Ectodermal cell (in vitro differentiated cells): ENCODE results near the gene COX5B. TPM values are rescaled to one million over a fixed set of nuclear protein-coding genes. Genes with fewer than 3 reads are reported as not detected.
"Not testable (repeated sequence)": the region's sequence is repeated elsewhere in the genome, so short reads cannot be mapped to it uniquely, and the experiment has no call there.

Experiments used
- H3K27ac ChIP-seq: 2 replicates; pipeline ENCODE4 v1.7.0; 2013; ENCODE audit warnings: mild to moderate bottlenecking, low read depth, low read length; ENCODE audit not compliant: insufficient read depth, poor library complexity, severe bottlenecking
- H3K27me3 ChIP-seq: 2 replicates; pipeline ENCODE4 v1.7.0; 2013; ENCODE audit warnings: mild to moderate bottlenecking, low read length; ENCODE audit not compliant: insufficient read depth, control insufficient read depth, poor library complexity, severe bottlenecking
- H3K36me3 ChIP-seq: one replicate; pipeline ENCODE4 v1.7.0; 2013; ENCODE audit warnings: low read length; ENCODE audit not compliant: control insufficient read depth, insufficient read depth
- H3K4me1 ChIP-seq: one replicate; pipeline ENCODE4 v1.7.0; 2013; ENCODE audit warnings: low read length; ENCODE audit not compliant: control insufficient read depth, insufficient read depth
- H3K4me3 ChIP-seq: 2 replicates; pipeline ENCODE4 v1.7.0; 2013; ENCODE audit warnings: low read depth, low read length, control low read depth; ENCODE audit not compliant: insufficient read depth
- H3K9me3 ChIP-seq: 2 replicates; pipeline ENCODE4 v1.7.0; 2013; ENCODE audit warnings: mild to moderate bottlenecking, low read length, moderate library complexity; ENCODE audit not compliant: control insufficient read depth
- WGBS, 2 experiments: methylation state at CpG; one replicate each; pipeline ENCODE4 v1.1.7; 2013; ENCODE audit warnings: missing lambda C conversion rate in 2 of 2; 5-methylcytosine and 5-hydroxymethylcytosine counted together
- polyA plus RNA-seq, 4 experiments: library from polyadenylated mRNA; stranded (reverse); fragments of 50-300 nt; gene quantifications; one replicate each; pipeline ENCODE4 v1.2.3, GENCODE V29; 2013

The COX5B gene, protein sequence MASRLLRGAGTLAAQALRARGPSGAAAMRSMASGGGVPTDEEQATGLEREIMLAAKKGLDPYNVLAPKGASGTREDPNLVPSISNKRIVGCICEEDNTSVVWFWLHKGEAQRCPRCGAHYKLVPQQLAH
- 211 TPM for polyA plus RNA-seq (2013, experiment 1 of 4)
- polyA plus RNA-seq (2013, experiment 2 of 4) = 185 TPM
- polyA plus RNA-seq (2013, experiment 3 of 4) = 240 TPM
- 262 TPM for polyA plus RNA-seq (2013, experiment 4 of 4)

DNA sequence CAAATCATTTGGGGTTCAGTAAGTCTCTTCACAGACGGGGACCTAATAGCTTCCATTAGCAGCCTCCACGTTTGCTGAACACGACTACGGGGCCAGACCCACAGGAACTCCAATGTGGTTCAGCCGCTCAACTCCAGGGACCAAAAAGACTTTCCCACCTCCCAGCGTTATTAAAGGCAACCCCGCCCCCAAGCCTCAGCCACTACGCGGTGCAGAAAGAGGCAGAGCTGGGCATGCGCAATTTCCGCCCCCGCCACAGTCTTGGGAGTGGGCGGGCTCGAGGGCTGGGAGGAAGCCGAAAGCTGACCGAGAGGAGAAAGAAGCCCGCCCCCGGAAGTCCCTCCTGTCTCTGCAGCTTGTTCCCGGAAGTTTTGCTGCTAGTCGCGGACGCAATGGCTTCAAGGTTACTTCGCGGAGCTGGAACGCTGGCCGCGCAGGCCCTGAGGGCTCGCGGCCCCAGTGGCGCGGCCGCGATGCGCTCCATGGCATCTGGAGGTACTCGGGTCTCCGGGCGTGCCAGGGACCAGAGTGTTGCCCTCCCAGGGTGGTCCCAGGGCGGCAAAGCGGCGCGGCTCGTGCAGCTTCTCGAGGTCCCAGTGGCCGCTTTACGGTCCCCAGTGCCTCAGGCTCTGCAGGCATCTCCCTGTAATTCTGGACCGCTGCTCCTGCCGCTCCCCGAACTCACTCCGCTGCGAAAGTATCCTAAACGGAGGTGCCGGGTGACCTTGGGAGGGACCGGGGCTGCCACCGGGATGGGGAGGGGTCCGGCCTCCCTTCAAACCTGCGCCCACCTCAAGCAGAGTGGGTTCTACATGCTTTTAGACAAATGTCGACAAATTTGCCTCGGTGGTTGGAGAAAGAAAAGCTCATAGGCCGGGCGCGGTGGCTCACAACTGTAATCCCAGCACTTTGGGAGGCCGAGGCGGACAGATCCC lies at the start of gene COX5B:
Gene COX5B, plus strand, starts transcription at position 368 of the 935 bp plus-strand sequence. Its CDS starts 25 bp downstream, at position 393.
- peak within 1 kb of the TSS; percentile 77 for H3K4me3 ChIP-seq
- WGBS, 2 experiments = 1 to 2% methylated on average over 63 of the region's 63 CpGs
- no peaks in the 10 kb centered on the region for H3K9me3 ChIP-seq
- no peaks in the 10 kb centered on the region for H3K27me3 ChIP-seq
- H3K4me1 ChIP-seq = no peaks in the 10 kb centered on the region
- peaks cover 13% of the 10 kb centered on the region for H3K36me3 ChIP-seq
- H3K27ac ChIP-seq = peak within 1 kb of the TSS; percentile 73

DNA sequence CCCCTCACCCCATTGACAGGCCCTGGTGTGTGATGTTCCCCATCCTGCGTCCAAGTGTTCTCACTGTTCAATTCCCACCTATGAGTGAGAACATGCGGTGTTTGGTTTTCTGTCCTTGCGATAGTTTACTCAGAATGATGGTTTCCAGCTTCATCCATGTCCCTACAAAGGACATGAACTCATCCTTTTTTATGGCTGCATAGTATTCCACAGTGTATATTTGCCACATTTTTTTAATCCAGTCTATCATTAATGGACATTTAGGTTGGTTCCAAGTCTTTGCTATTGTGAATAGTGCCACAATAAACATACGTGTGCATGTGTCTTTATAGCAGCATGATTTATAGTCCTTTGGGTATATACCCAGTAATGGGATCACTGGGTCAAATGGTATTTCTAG lies 49.7 kb upstream of the COX5B start:
- H3K9me3 ChIP-seq, H3K27me3 ChIP-seq, H3K36me3 ChIP-seq, H3K4me1 ChIP-seq, H3K4me3 ChIP-seq, H3K27ac ChIP-seq: not testable (repeated sequence)
- WGBS, 2 experiments = 91 to 93% methylated on average over 2 to 3 of the region's 4 CpGs

DNA sequence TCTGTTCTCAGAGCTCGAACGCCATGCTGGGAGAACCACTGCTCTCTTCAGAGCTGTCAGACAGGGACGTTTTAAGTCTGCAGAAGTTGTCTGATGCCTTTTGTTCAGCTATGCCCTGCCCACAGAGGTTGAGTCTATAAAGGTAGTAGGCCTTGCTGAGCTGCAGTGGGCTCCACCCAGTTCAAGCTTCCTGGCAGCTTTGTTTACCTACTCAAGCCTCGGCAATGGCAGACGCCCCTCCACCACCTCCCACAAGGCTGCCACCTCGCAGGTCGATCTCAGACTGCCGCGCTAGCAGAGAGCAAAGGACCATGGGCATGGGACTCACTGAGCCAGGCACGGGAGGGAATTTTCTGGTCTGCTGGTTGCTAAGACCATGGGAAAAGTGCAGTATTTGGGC lies 44.3 kb upstream of the COX5B start:
- 94 to 95% methylated on average over 3 to 4 of the region's 10 CpGs for WGBS, 2 experiments
- not testable (repeated sequence) for H3K4me3 ChIP-seq, H3K27me3 ChIP-seq, H3K9me3 ChIP-seq, H3K4me1 ChIP-seq, H3K27ac ChIP-seq, H3K36me3 ChIP-seq

DNA sequence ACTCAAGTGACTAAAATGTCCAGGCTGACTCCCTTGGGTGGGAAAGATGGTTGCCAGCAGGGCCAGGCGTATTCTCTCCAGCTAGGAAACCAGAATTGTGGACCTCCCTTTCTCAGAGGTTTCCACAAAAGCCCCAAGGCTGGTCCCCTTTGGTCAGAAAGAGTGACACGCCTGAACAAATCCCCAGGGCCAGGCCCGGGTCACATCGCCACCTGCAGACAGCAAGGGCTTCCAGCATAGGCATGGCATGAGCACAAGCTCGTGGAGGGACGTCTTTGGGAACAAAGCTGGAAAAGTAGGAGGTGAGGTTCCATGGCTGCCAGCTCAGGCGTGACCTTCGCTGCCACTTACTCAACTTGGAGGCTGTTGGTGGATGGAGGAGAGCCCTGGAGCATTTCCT lies 40.8 kb upstream of the COX5B start:
- not testable (repeated sequence) for H3K36me3 ChIP-seq, H3K27me3 ChIP-seq, H3K4me3 ChIP-seq, H3K27ac ChIP-seq, H3K9me3 ChIP-seq, H3K4me1 ChIP-seq
- WGBS, 2 experiments = no CpG with 5 or more reads among the region's 8 CpGs

DNA sequence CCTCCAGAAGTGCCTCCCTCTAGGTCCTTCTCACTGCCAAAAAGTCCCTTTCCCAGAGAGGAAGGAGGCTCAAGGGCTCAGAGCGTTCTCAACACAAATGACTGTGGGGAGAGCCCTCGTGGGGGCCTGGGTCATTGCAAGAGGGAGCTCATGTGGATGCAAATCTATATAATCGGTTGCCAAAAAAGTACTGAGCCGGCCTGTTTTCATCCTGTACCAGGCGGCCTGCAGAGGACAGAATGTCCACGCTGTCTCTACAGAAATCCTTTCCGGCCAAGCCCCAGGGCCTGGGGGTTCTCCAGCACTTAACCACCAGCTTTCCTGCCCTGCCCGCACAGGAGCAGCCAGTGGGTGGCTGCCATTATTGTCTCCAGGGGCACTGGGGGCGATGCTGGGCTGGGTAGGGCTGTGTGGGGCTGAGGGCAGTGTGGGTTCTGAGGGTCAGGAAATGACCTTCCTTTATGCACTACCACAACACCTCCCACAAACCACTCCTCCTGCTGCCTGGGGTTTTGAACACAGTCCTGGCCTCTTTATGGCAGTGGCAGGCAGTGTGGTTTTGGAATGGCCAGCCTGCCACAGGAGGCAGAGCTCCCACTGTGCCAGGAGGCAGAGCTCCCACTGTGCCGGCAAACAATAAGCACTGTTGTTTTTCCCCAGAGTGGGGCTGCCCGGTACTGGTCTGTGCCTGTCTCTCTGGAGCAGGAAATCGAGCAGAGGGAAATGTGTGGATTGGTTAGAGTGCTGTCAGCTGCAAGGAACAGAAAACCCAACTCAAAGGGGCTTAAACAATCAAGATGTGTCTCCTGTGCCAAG lies 40.1 kb upstream of the COX5B start:
- not testable (repeated sequence) for H3K36me3 ChIP-seq, H3K27me3 ChIP-seq, H3K4me1 ChIP-seq, H3K9me3 ChIP-seq, H3K27ac ChIP-seq, H3K4me3 ChIP-seq
- 78 to 100% methylated on average over 1 of the region's 12 CpGs for WGBS, 2 experiments

DNA sequence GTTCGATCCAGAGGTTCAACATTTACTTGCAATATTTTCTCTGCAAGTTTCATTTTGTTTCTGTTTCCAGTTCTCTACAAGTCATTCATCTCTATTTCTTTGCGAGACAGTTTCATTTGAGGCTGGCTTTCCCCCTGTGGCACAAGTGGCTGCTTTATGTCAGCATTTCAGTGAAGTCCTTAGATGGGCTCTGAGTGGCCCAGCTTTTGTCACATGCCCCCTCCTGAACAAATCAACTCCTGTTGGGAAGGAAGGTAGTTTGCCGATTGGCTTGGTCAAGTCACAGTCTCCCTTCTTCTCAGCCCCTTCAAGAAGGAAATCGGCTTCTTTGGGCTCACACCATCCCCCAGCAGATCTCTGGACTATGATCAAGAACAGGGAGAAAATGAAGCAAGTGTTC lies 37.1 kb upstream of the COX5B start:
- not testable (repeated sequence) for H3K27ac ChIP-seq, H3K4me3 ChIP-seq, H3K36me3 ChIP-seq, H3K4me1 ChIP-seq, H3K9me3 ChIP-seq, H3K27me3 ChIP-seq
- WGBS, 2 experiments = 85 to 97% methylated on average over 2 of the region's 4 CpGs

DNA sequence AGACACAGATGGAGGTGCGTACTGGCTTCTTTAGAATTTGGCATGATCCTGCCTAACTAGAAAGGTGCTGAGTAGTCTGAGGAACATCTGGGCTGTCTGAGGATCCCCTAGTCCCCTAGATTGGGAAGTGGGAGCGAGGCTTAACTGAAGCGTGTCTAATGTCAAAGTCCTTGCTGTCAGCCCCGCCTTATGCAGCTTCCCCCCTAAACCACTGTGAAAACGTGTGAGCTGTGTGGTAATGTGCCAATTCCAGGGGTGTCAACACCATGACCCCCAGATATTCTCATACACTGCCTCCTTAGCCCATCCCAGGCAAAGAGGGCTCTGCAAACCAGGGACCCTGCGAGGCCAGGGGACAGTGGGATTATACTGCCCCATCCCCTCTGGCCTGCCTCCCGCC lies 34.0 kb upstream of the COX5B start:
- WGBS, 2 experiments = no CpG with 5 or more reads among the region's 7 CpGs
- not testable (repeated sequence) for H3K4me1 ChIP-seq, H3K36me3 ChIP-seq, H3K9me3 ChIP-seq, H3K4me3 ChIP-seq, H3K27ac ChIP-seq, H3K27me3 ChIP-seq

DNA sequence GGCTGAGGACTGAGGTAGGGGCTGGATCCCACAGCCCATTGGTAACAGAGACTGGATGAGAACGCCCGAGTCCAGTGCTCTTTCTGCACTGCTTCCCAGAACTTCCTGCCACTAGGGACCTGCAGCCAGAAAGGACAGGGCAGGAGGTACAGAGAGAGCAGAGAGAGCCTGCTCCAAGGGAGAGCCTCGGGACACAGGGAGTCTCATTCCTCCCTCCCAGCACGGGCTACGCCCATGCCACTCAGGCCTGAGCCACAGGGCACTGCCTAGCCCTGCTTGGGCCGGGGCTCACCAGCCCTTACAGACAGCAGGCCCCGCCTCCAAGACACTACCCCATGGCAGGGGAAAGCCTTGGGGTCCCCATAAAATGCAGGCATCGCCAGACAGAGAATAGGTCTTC lies 30.1 kb upstream of the COX5B start:
- H3K36me3 ChIP-seq, H3K4me3 ChIP-seq, H3K27me3 ChIP-seq, H3K4me1 ChIP-seq, H3K27ac ChIP-seq, H3K9me3 ChIP-seq: not testable (repeated sequence)
- WGBS, 2 experiments = 92% methylated on average over 2 of the region's 8 CpGs; no CpG with 5 or more reads in 1 of the 2 experiments

DNA sequence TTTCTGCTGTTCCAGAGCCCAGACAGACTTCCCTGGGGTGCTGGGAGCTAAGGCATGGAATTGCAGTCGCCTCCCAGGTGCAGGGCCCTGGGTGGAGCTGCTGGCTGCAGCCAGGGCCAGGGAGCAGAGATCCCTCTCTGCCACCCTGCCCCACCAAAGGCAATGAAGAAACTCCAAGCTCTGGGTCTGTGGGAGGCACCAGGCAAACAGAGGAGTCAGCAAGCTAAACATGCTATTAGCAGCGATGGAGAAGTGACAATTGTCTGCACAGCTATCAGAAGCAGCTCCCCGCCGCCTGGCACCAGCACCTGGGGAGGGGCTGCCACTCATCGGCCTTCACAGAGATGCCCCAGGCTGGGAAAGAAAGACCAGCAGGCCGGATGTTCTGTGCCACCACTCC lies 28.0 kb upstream of the COX5B start:
- whole genome bisulfite sequencing, 2 experiments = no CpG with 5 or more reads among the region's 6 CpGs

More for the DNA sequence above, 28.0 kb upstream of the COX5B start:
- Histone ChIP-seq H3K27ac (no peak overlapping the region), H3K4me3 (no peak overlapping the region), H3K36me3 (no peaks in the 10 kb centered on the region), H3K9me3 (no peaks in the 10 kb centered on the region), H3K27me3 (no peaks in the 10 kb centered on the region), H3K4me1 (no peaks in the 10 kb centered on the region)
